Thoracic aorta (tissue), 2 donors: ENCODE measurements around the gene NKD1. TPM values are rescaled to one million over a fixed set of nuclear protein-coding genes. Genes with fewer than 3 reads are reported as not detected.

Experiments used
- ATAC-seq: fragments of 150-250 bp; one replicate; pipeline ENCODE4 v1.8.0; 2017; ENCODE audit warnings: low read depth; ENCODE audit not compliant: insufficient number of reproducible peaks, low FRiP score
- DNase-seq: peaks from one replicate; pipeline ENCODE4 v3.0.0-alpha.2; 2020; ENCODE audit warnings: low spot score
- H3K27ac ChIP-seq, 2 donors: fragments of 200-600 bp; sonication (generic); 1 replicate in 1 of 2; 2 replicates in 1 of 2; pipeline ENCODE4 v1.5.1; 2016; ENCODE audit warnings: mild to moderate bottlenecking in 2 of 2, moderate library complexity in 2 of 2
- H3K27me3 ChIP-seq: fragments of 200-600 bp; sonication (generic); replicated peaks from 2 replicates; pipeline ENCODE4 v1.6.0; 2016; ENCODE audit warnings: mild to moderate bottlenecking; ENCODE audit not compliant: insufficient read depth
- H3K36me3 ChIP-seq: fragments of 200-600 bp; sonication (generic); one replicate; pipeline ENCODE4 v1.5.1; 2016
- H3K4me1 ChIP-seq, 2 donors: fragments of 200-600 bp; sonication (generic); 1 replicate in 1 of 2; 2 replicates in 1 of 2; pipeline versions ENCODE4 v1.5.1 to v1.6.0; 2016; ENCODE audit warnings: low read depth in 2 of 2, mild to moderate bottlenecking in 1 of 2; ENCODE audit not compliant: control insufficient read depth in 1 of 2
- H3K4me3 ChIP-seq: fragments of 200-600 bp; sonication (generic); 2 replicates; pipeline ENCODE4 v1.5.1; 2016; ENCODE audit warnings: mild to moderate bottlenecking
- H3K9me3 ChIP-seq: fragments of 200-600 bp; sonication (generic); 2 replicates; pipeline ENCODE4 v1.5.1; 2016
- CTCF ChIP-seq: fragments of 200-600 bp; sonication (generic); IDR thresholded peaks from one replicate; pipeline ENCODE4 v1.5.1; 2019; ENCODE audit warnings: antibody characterized with exemption
- total RNA-seq, 2 donors: library from RNA; depleted of rRNA; stranded (reverse); fragments of >200 nt; gene quantifications; one replicate each; pipeline versions ENCODE4 v1.1.0 to v1.2.3, GENCODE V29; 2016

NKD1 gene
- total RNA-seq, 2 donors from 2014 or later, result 30.2 to 41.7 TPM

- peaks cover 0 to 14% of the 10 kb centered on the region in 2 donors for H3K4me1 ChIP-seq
- H3K4me3 ChIP-seq, result no peak overlapping the region
- no peaks in the 10 kb centered on the region for H3K9me3 ChIP-seq
- DNase-seq (no peak), ATAC-seq (no peak)
- no peaks in the 10 kb centered on the region for H3K27me3 ChIP-seq
- H3K27ac ChIP-seq, result no peak overlapping the region
- TF ChIP-seq CTCF, result no peak
- peaks cover 14% of the 10 kb centered on the region for H3K36me3 ChIP-seq
Observed at GRCh38 chr16:50637716-50638602, 89.8 kb downstream of the NKD1 start.

- TF ChIP-seq CTCF, result no peak
- no peak overlapping the region for H3K4me3 ChIP-seq
- H3K27me3 ChIP-seq, result no peaks in the 10 kb centered on the region
- H3K9me3 ChIP-seq, result no peaks in the 10 kb centered on the region
- peaks cover 0 to 22% of the 10 kb centered on the region in 2 donors for H3K4me1 ChIP-seq
- H3K27ac ChIP-seq, result no peak overlapping the region
- ATAC-seq (no peak), DNase-seq (no peak)
- H3K36me3 ChIP-seq, result peaks cover 6% of the 10 kb centered on the region
Observed at GRCh38 chr16:50638816-50639670, 90.8 kb downstream of the NKD1 start.

GRCh38 chr16:50640391-50640790 is 92.2 kb downstream of the NKD1 start:
- Histone ChIP-seq H3K4me3 (no peak overlapping the region), H3K9me3 (no peaks in the 10 kb centered on the region), H3K4me1 (peaks cover 0 to 33% of the 10 kb centered on the region in 2 donors), H3K27ac (no peak overlapping the region), H3K36me3 (peaks cover 5% of the 10 kb centered on the region), H3K27me3 (no peaks in the 10 kb centered on the region)
- TF ChIP-seq CTCF, result no peak
- DNase-seq, result no peak
- no peak for ATAC-seq

DNA sequence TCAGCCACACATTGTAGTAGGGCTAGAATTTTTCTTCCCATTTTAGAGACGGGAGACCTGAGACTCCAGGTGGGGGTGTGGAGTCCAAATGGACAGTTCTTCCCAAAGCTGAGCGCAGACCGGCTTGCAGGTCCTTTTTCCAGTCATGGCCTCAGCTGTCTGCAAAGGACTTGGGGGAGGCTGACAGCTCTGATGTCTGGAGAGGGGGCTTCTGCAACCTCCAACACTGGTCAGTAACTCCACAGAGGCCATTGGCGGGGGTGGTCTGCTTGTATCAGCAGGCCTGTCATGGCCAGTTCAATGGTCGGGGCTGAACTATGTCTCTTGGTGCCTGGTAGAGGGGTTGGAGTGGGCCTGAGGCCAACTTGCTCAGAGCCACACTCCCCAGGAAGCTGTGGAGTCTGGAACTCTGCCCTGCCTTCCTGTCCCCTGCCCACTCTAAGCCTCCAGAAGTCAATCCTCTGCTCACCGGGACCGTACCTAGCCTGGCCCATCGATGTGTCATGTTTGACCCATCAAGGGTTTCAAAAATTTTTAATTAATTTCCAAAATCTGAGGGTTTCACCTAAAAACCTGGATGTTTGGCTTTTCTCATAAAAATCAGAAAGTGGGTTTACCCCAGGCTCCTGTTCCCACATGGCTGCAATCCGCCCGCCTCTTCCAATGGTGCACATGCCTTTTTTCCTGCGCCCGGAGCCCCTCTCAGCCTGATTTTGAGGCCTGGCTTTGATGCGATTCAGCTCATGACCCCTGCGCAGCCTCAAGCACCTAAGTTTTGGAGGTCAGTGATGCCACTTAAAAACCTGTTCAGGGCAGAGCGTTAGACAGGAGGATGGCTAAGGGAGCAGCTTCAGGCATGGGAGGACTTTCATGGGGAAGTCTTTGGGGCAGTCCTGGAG is 93.0 kb downstream of the NKD1 start:
- Histone ChIP-seq H3K9me3 (no peaks in the 10 kb centered on the region), H3K4me1 (peaks cover 0 to 33% of the 10 kb centered on the region in 2 donors), H3K27ac (no peak overlapping the region), H3K4me3 (no peak overlapping the region), H3K27me3 (no peaks in the 10 kb centered on the region), H3K36me3 (peaks cover 5% of the 10 kb centered on the region)
- ATAC-seq, result no peak
- no peak for TF ChIP-seq CTCF
- DNase-seq, result no peak
